AG04449 (cell line): ENCODE measurements around the gene USP40.

Source experiments
- CTCF ChIA-PET: fragments of 350-600 bp; formaldehyde crosslinking; extraction: SDS; loops from one replicate; lab custom pipeline; 2021; ENCODE audit warnings: antibody characterized with exemption; lab: Yijun Ruan, JAX
- POLR2A ChIA-PET: fragments of 400-600, 350-600 bp; formaldehyde crosslinking; extraction: SDS; loops from one replicate; lab custom pipeline; 2020; ENCODE audit warnings: antibody characterized with exemption, inconsistent platforms; lab: Yijun Ruan, JAX
- DNase-seq: peaks from one replicate; pipeline ENCODE4 v3.0.0-alpha.2; 2010; ENCODE audit warnings: low read depth, low spot score
- H3K4me3 ChIP-seq: 2 replicates; pipeline ENCODE4 v1.5.1; 2011; ENCODE audit warnings: low read depth, mild to moderate bottlenecking, control low read depth, low read length
- CTCF ChIP-seq: IDR thresholded peaks from one replicate; pipeline ENCODE4 v1.5.1; 2011; ENCODE audit warnings: mild to moderate bottlenecking, moderate library complexity, low read length, control low read depth, inconsistent platforms; ENCODE audit not compliant: insufficient read depth; ENCODE audit errors: missing control alignments

USP40 gene

GRCh38 chr2:233503481-233503880 is 63.1 kb downstream of the USP40 start:
- ChIA-PET CTCF (no interaction called here), POLR2A (no interaction called here)
- TF ChIP-seq CTCF, result no peak
- DNase-seq, result no peak
- H3K4me3 ChIP-seq, result no peak overlapping the region

- DNase-seq, result no peak
- H3K4me3 ChIP-seq, result no peak overlapping the region
- ChIA-PET POLR2A (interaction anchor here (1.3 kb wide), 1 partner anchor 14 kb away, joined by 4 read pairs; no protein-coding TSS in a partner anchor), CTCF (interaction anchor here (1.2 to 1.8 kb wide), 2 partner anchors 10 to 19 kb away, joined by 3 to 5 read pairs; no protein-coding TSS in a partner anchor)
- no peak for TF ChIP-seq CTCF
These were observed 65.1 kb downstream of the USP40 start for GRCh38 chr2:233501198-233502076.

GRCh38 chr2:233499928-233500327 is 66.7 kb downstream of the USP40 start:
- no peak overlapping the region for H3K4me3 ChIP-seq
- POLR2A ChIA-PET, result no interaction called here
- CTCF ChIA-PET, result interaction anchor here (1.0 kb wide), 1 partner anchor 15 kb away, joined by 3 read pairs; no protein-coding TSS in a partner anchor
- no peak for DNase-seq
- no peak for TF ChIP-seq CTCF

GRCh38 chr2:233498126-233498525 is 68.5 kb downstream of the USP40 start:
- TF ChIP-seq CTCF, result no peak
- POLR2A ChIA-PET, result no interaction called here
- CTCF ChIA-PET, result interaction anchor here (0.6 kb wide), 1 partner anchor 15 kb away, joined by 3 read pairs; no protein-coding TSS in a partner anchor

GRCh38 chr2:233497692-233498091 is 68.9 kb downstream of the USP40 start:
- no peak overlapping the region for H3K4me3 ChIP-seq
- CTCF ChIA-PET, result no interaction called here
- DNase-seq, result no peak
- TF ChIP-seq CTCF, result no peak
- POLR2A ChIA-PET, result no interaction called here

More at GRCh38 chr2:233498126-233498525, 68.5 kb downstream of the USP40 start:
- DNase-seq, result no peak
- no peak overlapping the region for H3K4me3 ChIP-seq
